ENCODE measurements around the gene CDK17. TPM values are rescaled to one million over a fixed set of nuclear protein-coding genes. Genes with fewer than 3 reads are reported as not detected.

CDK17 gene
- total RNA-seq, 1 experiment from 2014 or later = 21.4 TPM

- H3K9ac ChIP-seq (ENCODE audit: low read length) = no peak overlapping the region
- H2AFZ ChIP-seq (ENCODE audit: low read depth, low read length, poor library complexity, severe bottlenecking) = no peak overlapping the region
- H3K27ac ChIP-seq (ENCODE audit: low read depth, low read length) = no peak overlapping the region
- H3K36me3 ChIP-seq (ENCODE audit: control insufficient read depth in 1 of 2, insufficient read depth in 2 of 2, low read length in 2 of 2) = no peaks in the 10 kb centered on the region
- H3K27me3 ChIP-seq (ENCODE audit: insufficient read depth, low read length) = no peaks in the 10 kb centered on the region
- CTCF ChIA-PET = no interaction called here
- H3K9me3 ChIP-seq (ENCODE audit: control insufficient read depth in 1 of 2, insufficient read depth in 1 of 2, low read depth in 1 of 2, low read length in 2 of 2) = no peaks in the 10 kb centered on the region
- no peaks in the 10 kb centered on the region for H3K9me2 ChIP-seq (ENCODE audit: insufficient read depth)
- H4K20me1 ChIP-seq (ENCODE audit: insufficient read depth) = no peaks in the 10 kb centered on the region
- DNase-seq (ENCODE audit: low read depth, low spot score) (no peak), ATAC-seq (no peak)
- RAD21 ChIA-PET (ENCODE audit: low non-redundant PET in 1 of 2, low total read pairs in 2 of 2, uncharacterized antibody in 2 of 2, unreplicated experiment in 2 of 2) = no interaction called here
- H3K79me2 ChIP-seq (ENCODE audit: insufficient read depth, low read length) = no peaks in the 10 kb centered on the region
- H3K4me2 ChIP-seq (ENCODE audit: low read length) = no peak overlapping the region
- TF ChIP-seq REST (IDR thresholded peaks at IDR 0.05; ENCODE audit: low read depth) (no peak), EZH2phosphoT487 (IDR thresholded peaks at IDR 0.05; ENCODE audit: borderline replicate concordance) (no peak), JUND (IDR thresholded peaks at IDR 0.05) (no peak), SIN3A (IDR thresholded peaks at IDR 0.05; ENCODE audit: low read depth) (no peak), CTCF (IDR thresholded peaks at IDR 0.05 in 2 of 3, conservative IDR thresholded peaks at IDR 0.05 in 1 of 3; ENCODE audit: borderline replicate concordance in 1 of 3, insufficient read depth in 1 of 3, low read depth in 2 of 3, low read length in 2 of 3) (no peak), ZBTB33 (IDR thresholded peaks at IDR 0.05; ENCODE audit: extremely low read depth, insufficient replicate concordance, low read length) (no peak), YY1 (IDR thresholded peaks at IDR 0.05; ENCODE audit: extremely low read depth, insufficient replicate concordance, low read depth, low read length) (no peak), RAD21 (IDR thresholded peaks at IDR 0.05; ENCODE audit: low read depth) (no peak), CEBPB (IDR thresholded peaks at IDR 0.05; ENCODE audit: low read depth) (no peak), SRF (IDR thresholded peaks at IDR 0.05; ENCODE audit: low read depth) (no peak), CBX3 (IDR thresholded peaks at IDR 0.05; ENCODE audit: low read depth) (no peak), ZNF274 (IDR thresholded peaks at IDR 0.05; ENCODE audit: low read depth, low read length) (no peak), EGR1 (IDR thresholded peaks at IDR 0.05; ENCODE audit: low read depth) (no peak)
- POLR2A ChIA-PET = interaction anchor here (0.7 kb wide), 1 partner anchor 143 kb away, joined by 3 read pairs; no protein-coding TSS in a partner anchor
- H3K4me3 ChIP-seq (replicated peaks in 1 of 2; ENCODE audit: low read depth in 1 of 2, low read length in 2 of 2) = no peak overlapping the region
- no peaks in the 10 kb centered on the region for H3K4me1 ChIP-seq (ENCODE audit: control insufficient read depth in 1 of 2, insufficient read depth in 2 of 2, low read length in 2 of 2)
- no TSS peak for BruUV-seq (replicated peaks)
- intact Hi-C loops (cut with micrococcal nuclease) = no loop called here
These were observed 70.7 kb downstream of the CDK17 start for GRCh38 chr12:96329545-96329944.

Measured in HCT116 (cell line).